SK-N-SH (cell line): ENCODE results near the gene IQCK. TPM values are rescaled to one million over a fixed set of nuclear protein-coding genes. Genes with fewer than 3 reads are reported as not detected.
A peak's percentile ranks its signal among the peaks of the same experiment; 100 is the strongest.

Experiments used
- CTCF ChIA-PET: fragments of 300-600, 350-600 bp; formaldehyde crosslinking; extraction: SDS; loops from one replicate; lab custom pipeline; 2021; lab: Yijun Ruan, JAX
- POLR2A ChIA-PET: fragments of 350-600 bp; sonication (Branson Sonifier 250); formaldehyde crosslinking; extraction: SDS; loops from one replicate; lab custom pipeline; 2020; ENCODE audit warnings: antibody characterized with exemption, inconsistent platforms; lab: Yijun Ruan, JAX
- DNase-seq: peaks from one replicate; pipeline ENCODE4 v3.0.0; 2012
- H2AFZ ChIP-seq: fragments of 200-600 bp; sonication (generic); 2 replicates; pipeline ENCODE4 v1.8.1; 2016; ENCODE audit warnings: antibody characterized with exemption, mild to moderate bottlenecking, low read depth
- H3F3A ChIP-seq: fragments of 200-600 bp; sonication (generic); replicated peaks from 2 replicates; pipeline ENCODE3; 2016; ENCODE audit warnings: antibody characterized with exemption, mild to moderate bottlenecking; ENCODE audit not compliant: insufficient read depth
- H3K27ac ChIP-seq, 2 experiments: fragments of 200-500 bp in 1 of 2; fragments of 200-600 bp in 1 of 2; sonication (Bioruptor generic) in 1 of 2; sonication (generic), shearing (Covaris generic) in 1 of 2; 2 replicates each; pipeline versions ENCODE4 v1.5.1 to v1.6.1; 2014 to 2016; ENCODE audit warnings: low read depth in 2 of 2, inconsistent platforms in 1 of 2, low read length in 1 of 2, mild to moderate bottlenecking in 1 of 2, mixed read lengths in 1 of 2
- H3K27me3 ChIP-seq: fragments of 200-600 bp; sonication (generic), shearing (Covaris generic); 2 replicates; pipeline ENCODE4 v1.6.1; 2016; ENCODE audit warnings: mixed run types; ENCODE audit not compliant: insufficient read depth
- H3K36me3 ChIP-seq, 2 experiments: fragments of 200-500 bp in 1 of 2; fragments of 200-600 bp in 1 of 2; sonication (Bioruptor generic) in 1 of 2; sonication (generic) in 1 of 2; replicated peaks in 1 of 2; 2 replicates each; pipeline versions ENCODE3 to v1.5.1; 2014 to 2016; ENCODE audit warnings: low read length in 1 of 2, mild to moderate bottlenecking in 1 of 2; ENCODE audit not compliant: insufficient read depth in 2 of 2, control insufficient read depth in 1 of 2
- H3K4me1 ChIP-seq, 2 experiments: fragments of 200-500 bp in 1 of 2; fragments of 200-600 bp in 1 of 2; sonication (Bioruptor generic) in 1 of 2; sonication (generic), shearing (Covaris generic) in 1 of 2; 2 replicates each; pipeline versions ENCODE4 v1.5.1 to v1.6.1; 2014 to 2016; ENCODE audit warnings: low read depth in 1 of 2, low read length in 1 of 2, mixed run types in 1 of 2; ENCODE audit not compliant: insufficient read depth in 2 of 2, control insufficient read depth in 1 of 2
- H3K4me2 ChIP-seq: fragments of 200-600 bp; sonication (generic), shearing (Covaris generic); 2 replicates; pipeline ENCODE4 v1.6.1; 2017; ENCODE audit warnings: mixed run types
- H3K4me3 ChIP-seq, 2 experiments: fragments of 200-500 bp in 1 of 2; fragments of 200-600 bp in 1 of 2; sonication (Bioruptor generic) in 1 of 2; sonication (generic), shearing (Covaris generic) in 1 of 2; 2 replicates each; pipeline versions ENCODE4 v1.5.1 to v1.8.1; 2014 to 2016; ENCODE audit warnings: low read depth in 2 of 2, inconsistent platforms in 1 of 2, low read length in 1 of 2, mild to moderate bottlenecking in 1 of 2, mixed read lengths in 1 of 2, moderate library complexity in 1 of 2
- H3K79me2 ChIP-seq: fragments of 200-600 bp; sonication (generic); 2 replicates; pipeline ENCODE4 v1.8.1; 2017; ENCODE audit warnings: mild to moderate bottlenecking; ENCODE audit not compliant: insufficient read depth
- H3K9ac ChIP-seq: fragments of 200-600 bp; sonication (generic); 2 replicates; pipeline ENCODE4 v1.6.1; 2017; ENCODE audit warnings: mixed run types
- H3K9me2 ChIP-seq: fragments of 200-600 bp; sonication (generic); 2 replicates; pipeline ENCODE4 v1.6.1; 2017; ENCODE audit warnings: mixed run types
- H3K9me3 ChIP-seq: fragments of 200-600 bp; sonication (generic); 2 replicates; pipeline ENCODE4 v1.6.1; 2017; ENCODE audit warnings: mixed run types, mild to moderate bottlenecking, moderate library complexity
- H4K20me1 ChIP-seq: fragments of 200-600 bp; sonication (generic); 2 replicates; pipeline ENCODE4 v1.6.1; 2017; ENCODE audit warnings: mild to moderate bottlenecking, mixed run types; ENCODE audit not compliant: insufficient read depth
- CHD2 ChIP-seq: fragments of 150-350 bp; IDR thresholded peaks from 2 replicates; pipeline ENCODE4 v1.6.1; 2018; ENCODE audit warnings: low read length; ENCODE audit not compliant: partially characterized antibody
- EP300 ChIP-seq, 2 experiments: IDR thresholded peaks; 2 replicates each; pipeline versions ENCODE4 v1.4.0 to v1.6.1; 2012; ENCODE audit warnings: borderline replicate concordance in 1 of 2, low read depth in 1 of 2, low read length in 1 of 2
- EZH2phosphoT487 ChIP-seq: fragments of 200-600 bp; sonication (generic); IDR thresholded peaks from 2 replicates; pipeline ENCODE4 v1.6.1; 2017; ENCODE audit warnings: low read depth, mixed run types, mild to moderate bottlenecking, antibody characterized with exemption, moderate library complexity, borderline replicate concordance
- FOSL2 ChIP-seq: IDR thresholded peaks from 2 replicates; pipeline ENCODE4 v1.4.0; 2012; ENCODE audit warnings: low read depth, mild to moderate bottlenecking, moderate library complexity, borderline replicate concordance
- FOXJ3 ChIP-seq: sonication (generic); formaldehyde crosslinking; IDR thresholded peaks from 2 replicates; pipeline ENCODE4 v1.5.1; 2020; ENCODE audit warnings: mild to moderate bottlenecking, missing genetic modification reagents
- GATA2 ChIP-seq: sonication (generic); formaldehyde crosslinking; IDR thresholded peaks from 2 replicates; pipeline ENCODE4 v1.5.0; 2020; ENCODE audit warnings: mild to moderate bottlenecking, missing genetic modification reagents
- JUND ChIP-seq: IDR thresholded peaks from 2 replicates; pipeline ENCODE4 v1.4.0; 2012
- MAX ChIP-seq: IDR thresholded peaks from 2 replicates; pipeline ENCODE4 v1.4.0; 2012; ENCODE audit warnings: low read depth
- MEF2A ChIP-seq: IDR thresholded peaks from 2 replicates; pipeline ENCODE4 v1.4.0; 2012; ENCODE audit warnings: low read depth, borderline replicate concordance
- MXI1 ChIP-seq: IDR thresholded peaks from 2 replicates; pipeline ENCODE4 v1.6.1; 2012; ENCODE audit warnings: mild to moderate bottlenecking, low read depth, low read length, improper control_type of control experiment
- NFIC ChIP-seq: IDR thresholded peaks from 2 replicates; pipeline ENCODE4 v1.4.0; 2012; ENCODE audit warnings: borderline replicate concordance
- NRF1 ChIP-seq: IDR thresholded peaks from 2 replicates; pipeline ENCODE4 v1.6.1; 2012; ENCODE audit warnings: low read depth, mild to moderate bottlenecking, low read length
- PBX3 ChIP-seq: IDR thresholded peaks from 2 replicates; pipeline ENCODE4; 2012
- POLR2AphosphoS5 ChIP-seq: IDR thresholded peaks from 2 replicates; pipeline ENCODE4 v1.6.1; 2012; ENCODE audit warnings: low read depth, low read length
- RAD21 ChIP-seq: IDR thresholded peaks from 2 replicates; pipeline ENCODE4 v1.6.1; 2012; ENCODE audit warnings: mild to moderate bottlenecking, low read length
- RCOR1 ChIP-seq: fragments of 150-350 bp; IDR thresholded peaks from 2 replicates; pipeline ENCODE4 v1.6.1; 2017; ENCODE audit warnings: antibody characterized with exemption, low read length
- REST ChIP-seq: IDR thresholded peaks from 2 replicates; pipeline ENCODE4 v1.6.1; 2012; ENCODE audit warnings: mild to moderate bottlenecking, low read depth, low read length, moderate library complexity
- RFX5 ChIP-seq: IDR thresholded peaks from 2 replicates; pipeline ENCODE4 v1.6.1; 2012; ENCODE audit warnings: mild to moderate bottlenecking, improper control_type of control experiment, low read length
- RXRA ChIP-seq: IDR thresholded peaks from 2 replicates; pipeline ENCODE4 v1.4.0; 2012; ENCODE audit warnings: low read depth, mild to moderate bottlenecking, borderline replicate concordance
- SIN3A ChIP-seq: IDR thresholded peaks from 2 replicates; pipeline ENCODE4 v1.6.1; 2012; ENCODE audit warnings: low read depth, mild to moderate bottlenecking, low read length, moderate library complexity, borderline replicate concordance
- SMC3 ChIP-seq: IDR thresholded peaks from 2 replicates; pipeline ENCODE4 v1.6.1; 2012; ENCODE audit warnings: low read depth, low read length, improper control_type of control experiment
- TAF1 ChIP-seq: IDR thresholded peaks from 2 replicates; pipeline ENCODE4 v1.6.1; 2012; ENCODE audit warnings: low read depth, mild to moderate bottlenecking, low read length, moderate library complexity, borderline replicate concordance
- TCF12 ChIP-seq: IDR thresholded peaks from 2 replicates; pipeline ENCODE4 v1.4.0; 2012
- USF1 ChIP-seq: IDR thresholded peaks from 2 replicates; pipeline ENCODE4 v1.4.0; 2012; ENCODE audit warnings: low read depth, borderline replicate concordance
- USF2 ChIP-seq: fragments of 150-350 bp; IDR thresholded peaks from 2 replicates; pipeline ENCODE4 v1.6.1; 2017; ENCODE audit warnings: antibody characterized with exemption, low read length, low read depth, borderline replicate concordance
- YY1 ChIP-seq: IDR thresholded peaks from 2 replicates; pipeline ENCODE4 v1.4.0; 2012; ENCODE audit warnings: low read depth, mild to moderate bottlenecking
- ZBTB33 ChIP-seq: IDR thresholded peaks from 2 replicates; pipeline ENCODE4 v1.4.0; 2012; ENCODE audit warnings: low read depth, borderline replicate concordance
- polyA plus RNA-seq, 3 experiments: library from polyadenylated mRNA; depleted of rRNA; stranded (reverse); fragments of >200 nt; gene quantifications; 2 replicates each; pipeline ENCODE4 v1.2.3, GENCODE V29; 2012

The IQCK gene
- polyA plus RNA-seq, 1 of the 3 experiments (the other 2 are of a cell fraction) = 7.3 TPM

- Histone ChIP-seq H3K27ac (peak overlapping the region in 1 of 2 experiments; percentile 67; a peak in 2 of 4 replicates), H2AFZ (no peak overlapping the region), H3K79me2 (no peaks in the 10 kb centered on the region), H3K9me2 (no peaks in the 10 kb centered on the region), H4K20me1 (no peaks in the 10 kb centered on the region), H3K4me1 (peaks cover 0 to 8% of the 10 kb centered on the region in 2 experiments; a peak in 1 of 4 replicates), H3K9ac (no peak overlapping the region), H3F3A (peaks cover 5% of the 10 kb centered on the region), H3K9me3 (no peaks in the 10 kb centered on the region), H3K4me2 (no peak overlapping the region), H3K27me3 (no peaks in the 10 kb centered on the region), H3K36me3 (no peaks in the 10 kb centered on the region), H3K4me3 (no peak overlapping the region)
- ChIA-PET CTCF (no interaction called here), POLR2A (no interaction called here)
- no peak for DNase-seq
- TF ChIP-seq RXRA (no peak), NRF1 (no peak), TCF12 (peak; percentile 29; the same call in 1 of the 2 replicates), TAF1 (no peak), RFX5 (no peak), CHD2 (no peak), GATA2 (CRISPR knock-in tag) (no peak), USF2 (no peak), EP300 (IDR thresholded peaks at IDR 0.05; ENCODE audit: borderline replicate concordance in 1 of 2, low read depth in 1 of 2, low read length in 1 of 2) (peak in 1 of 2 experiments; percentile 36; a peak in 1 of 4 replicates), PBX3 (peak; percentile 44), FOXJ3 (CRISPR knock-in tag) (no peak), FOSL2 (no peak; the same call in 1 of the 2 replicates), RAD21 (no peak), SMC3 (no peak), REST (no peak), MEF2A (peak; percentile 88), YY1 (no peak), USF1 (no peak), RCOR1 (no peak), JUND (peak; percentile 55), EZH2phosphoT487 (no peak), NFIC (no peak; the same call in 1 of the 2 replicates), ZBTB33 (no peak), SIN3A (no peak), MXI1 (no peak), POLR2AphosphoS5 (no peak), MAX (no peak)
These were observed 117.9 kb downstream of the IQCK start for GRCh38 chr16:19835968-19836421.
